GM19328 (cell line): ENCODE measurements around the gene CACNB2.
"Not testable (repeated sequence)": the region's sequence is repeated elsewhere in the genome, so short reads cannot be mapped to it uniquely, and the experiment has no call there.

ENCODE experiments used
- ATAC-seq: cut with Tn5 transposase; IDR thresholded peaks from one replicate; pipeline ENCODE4 v1.9.1; 2021; ENCODE audit warnings: mild to moderate bottlenecking, moderate library complexity; ENCODE audit not compliant: unreplicated experiment

Gene CACNB2

GRCh38 chr10:18144928-18145327, 4.7 kb downstream of the CACNB2 start:
- ATAC-seq: no peak

DNA sequence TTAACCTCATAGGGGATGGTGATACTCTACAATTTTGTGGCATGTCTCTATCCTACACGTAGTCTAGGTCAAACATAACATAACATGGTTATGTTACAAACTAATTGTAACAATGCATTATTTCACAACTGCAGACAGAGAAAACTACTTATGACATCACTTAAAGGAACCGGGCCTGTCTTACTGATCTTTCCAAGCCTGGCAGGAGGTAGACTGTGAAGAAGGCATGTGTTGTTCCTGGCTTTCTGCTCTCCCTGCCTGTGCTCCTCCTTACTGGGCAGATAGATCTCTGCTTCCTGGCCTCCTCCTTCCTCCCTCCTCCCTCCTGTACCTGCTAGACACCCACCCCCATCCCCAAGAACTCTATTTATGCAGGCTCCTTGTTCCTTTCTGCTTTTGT, 5.4 kb downstream of the CACNB2 start:
- ATAC-seq: no peak

DNA sequence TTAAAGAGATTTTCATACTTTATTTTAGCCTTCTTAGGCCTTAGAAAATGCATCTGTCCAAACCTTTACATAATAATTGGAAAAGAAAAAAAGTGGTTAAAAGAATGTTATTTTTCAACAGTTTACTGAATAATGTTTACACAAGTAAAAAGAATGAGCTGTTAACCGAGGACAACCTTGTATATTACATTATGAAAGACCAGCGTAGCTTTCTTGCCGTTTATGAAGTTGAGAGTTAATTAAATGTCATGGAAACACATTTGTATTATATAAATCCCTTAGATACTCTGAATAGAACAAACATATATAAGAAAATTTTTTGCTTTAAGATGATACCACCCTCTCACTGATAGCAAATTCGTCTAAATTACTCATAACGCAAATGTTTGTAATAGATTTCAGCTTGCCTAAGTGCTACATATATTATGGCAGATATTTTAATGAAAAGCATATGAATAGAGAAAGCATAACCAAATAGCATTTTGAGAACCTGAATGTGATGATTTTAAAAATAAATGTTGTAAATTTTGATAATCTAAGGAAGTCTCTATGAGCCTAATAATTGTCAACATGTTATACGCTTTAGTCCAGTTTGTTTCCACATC, 9.1 kb downstream of the CACNB2 start:
- no peak for ATAC-seq

DNA sequence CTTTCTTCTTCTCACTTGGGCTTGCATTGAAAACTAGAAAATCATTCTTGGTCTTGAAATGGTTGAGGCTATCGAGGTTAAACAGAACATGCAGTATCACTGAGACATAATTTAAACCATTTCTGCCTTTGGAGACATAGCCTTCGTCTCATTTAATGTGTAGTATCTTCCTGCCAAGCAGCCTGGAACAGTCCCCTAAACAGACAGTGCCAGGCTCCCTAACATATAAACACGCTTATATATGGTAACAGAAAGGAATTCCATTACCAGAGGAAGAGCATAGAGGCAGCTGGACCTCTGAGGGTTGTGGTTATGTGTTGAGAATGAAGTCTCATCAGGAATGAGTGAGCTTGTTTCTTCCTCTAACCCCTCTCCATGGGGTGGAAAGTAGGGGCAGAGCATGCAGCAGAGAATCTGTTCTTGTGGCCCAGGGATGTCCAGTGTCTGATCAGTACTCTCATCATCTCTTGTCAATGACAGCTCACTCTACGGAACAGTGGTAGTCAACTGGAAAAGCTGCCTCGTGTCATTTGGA, 11.2 kb downstream of the CACNB2 start:
- ATAC-seq: no peak

DNA sequence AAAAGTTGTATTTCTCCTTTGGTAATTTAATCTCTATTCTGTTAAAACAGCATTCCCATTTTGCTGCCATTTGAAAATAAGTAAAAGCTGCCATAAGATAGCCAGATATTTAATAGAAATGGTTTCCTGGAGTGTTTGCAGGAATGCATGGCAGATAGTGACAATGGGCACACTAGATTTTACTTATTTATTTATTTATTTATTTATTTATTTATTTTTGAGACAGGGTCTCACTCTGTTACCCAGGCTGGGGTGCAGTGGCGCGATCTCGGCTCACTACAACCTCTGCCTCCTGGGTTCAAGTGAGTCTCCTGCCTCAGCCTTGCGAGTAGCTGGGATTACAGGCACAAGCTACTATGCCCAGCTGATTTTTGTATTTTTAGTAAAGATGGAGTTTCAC, 13.2 kb downstream of the CACNB2 start:
- ATAC-seq: not testable (repeated sequence)

DNA sequence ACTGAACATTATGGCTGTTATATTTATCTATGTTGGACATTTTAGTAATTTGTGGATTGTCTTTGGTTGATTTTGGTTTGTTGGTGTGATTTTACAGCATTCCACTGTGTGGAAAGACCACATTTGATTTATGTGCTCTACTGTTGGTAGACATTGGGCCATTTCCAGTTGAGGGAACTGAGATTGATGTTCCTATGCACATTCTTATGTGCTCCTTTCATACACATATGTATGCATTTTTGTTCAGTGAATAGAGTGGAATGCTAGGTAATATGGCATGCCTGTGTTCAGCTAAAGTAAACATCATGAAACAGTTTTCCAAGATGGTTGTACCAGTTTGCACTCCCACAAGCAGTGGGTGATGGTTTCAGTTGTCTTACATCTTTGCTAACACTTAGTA, 15.1 kb downstream of the CACNB2 start:
- no peak for ATAC-seq

GRCh38 chr10:18156797-18157196, 16.6 kb downstream of the CACNB2 start:
- not testable (repeated sequence) for ATAC-seq

DNA sequence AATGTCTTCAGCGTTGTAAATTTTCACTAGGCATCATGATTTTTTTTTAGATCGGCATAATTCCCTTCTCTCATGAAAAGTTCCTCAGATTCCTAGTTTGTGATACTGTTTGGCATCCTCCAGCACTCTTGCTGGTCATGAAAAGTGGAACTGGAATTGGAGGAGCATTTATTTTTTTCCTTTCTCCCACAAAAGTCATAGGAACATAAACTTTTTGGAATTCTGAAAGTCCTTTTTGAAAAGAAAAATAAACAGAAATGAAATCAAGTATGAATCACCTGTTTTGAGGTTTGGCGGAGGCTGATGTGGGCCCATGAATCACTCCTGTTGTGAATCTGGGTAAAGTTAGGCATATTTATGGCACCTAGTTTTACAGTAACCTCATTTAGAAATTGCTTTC, 17.7 kb downstream of the CACNB2 start:
- ATAC-seq: no peak

DNA sequence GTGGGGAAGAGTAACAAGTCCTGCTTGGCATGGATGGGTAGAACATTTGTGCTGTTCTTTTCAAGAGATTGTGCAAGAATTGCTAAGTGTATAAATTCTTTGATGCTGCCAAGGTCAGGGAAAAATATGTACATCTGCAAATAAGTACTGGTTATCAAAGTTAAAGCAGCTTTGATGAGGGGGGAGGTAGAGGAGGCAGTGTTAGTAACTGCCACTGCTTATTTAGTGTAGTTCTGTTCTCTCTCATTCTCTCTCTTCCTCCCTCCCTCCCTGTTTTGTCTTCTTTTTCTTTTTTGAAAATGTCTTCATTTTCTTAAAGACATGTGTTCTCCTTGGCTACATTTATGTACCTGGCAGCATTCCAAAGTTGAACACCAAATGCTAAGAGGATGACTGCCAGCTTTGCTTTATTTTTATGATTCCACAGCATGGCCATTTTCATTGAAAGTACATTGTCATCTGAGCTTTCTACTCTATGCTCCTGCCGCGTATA, 18.6 kb downstream of the CACNB2 start:
- ATAC-seq: no peak

- no peak for ATAC-seq
Observed at GRCh38 chr10:18159557-18159956, 19.3 kb downstream of the CACNB2 start.

DNA sequence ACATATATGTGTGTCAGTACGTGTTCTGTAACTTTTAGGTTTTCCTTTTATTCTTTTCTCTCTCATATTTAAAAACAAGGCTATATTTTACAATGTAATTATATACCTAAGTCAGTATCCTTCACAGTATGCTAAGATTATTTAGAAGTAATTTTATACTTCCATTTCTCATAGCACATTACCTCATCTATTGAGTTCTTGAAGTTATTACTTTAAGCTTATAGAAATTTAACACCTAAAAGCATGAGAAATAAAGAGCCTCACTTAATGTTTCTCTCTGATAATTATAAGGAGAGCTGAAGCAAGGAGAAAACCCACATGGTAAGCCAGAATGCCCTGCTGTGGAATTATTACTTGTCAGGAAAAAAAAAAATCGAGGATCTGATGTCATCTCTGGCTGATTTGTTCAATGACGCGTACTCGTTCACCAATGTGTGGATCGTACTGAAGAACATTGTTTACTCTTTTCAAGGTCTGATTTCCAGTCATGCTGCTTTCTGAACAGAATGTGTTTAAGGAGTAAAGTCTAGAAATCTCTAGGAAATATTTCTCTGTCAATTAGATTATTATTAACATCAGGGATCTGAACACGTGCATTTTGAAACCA, 21.9 kb downstream of the CACNB2 start:
- no peak for ATAC-seq

DNA sequence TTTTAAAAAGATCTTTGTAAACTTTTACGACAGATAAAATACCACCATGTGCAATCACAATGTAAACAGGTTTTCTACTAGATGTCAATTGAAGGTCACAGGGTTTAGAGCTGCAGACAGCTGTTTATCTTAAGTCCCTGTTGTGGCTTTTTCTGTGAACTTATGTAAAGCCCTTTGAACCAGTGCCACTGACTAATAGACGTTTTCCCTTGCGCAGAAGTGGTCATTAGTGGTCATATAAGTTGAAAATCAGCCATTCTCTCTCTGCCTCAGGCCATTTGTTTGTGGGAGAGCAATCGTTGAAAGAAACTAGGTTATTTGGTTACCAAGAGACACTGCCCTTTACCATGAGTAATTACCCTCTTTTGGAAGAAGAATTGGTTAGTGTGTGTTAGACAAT, 23.9 kb downstream of the CACNB2 start:
- ATAC-seq: no peak

GRCh38 chr10:18164748-18165361, 24.6 kb downstream of the CACNB2 start:
- ATAC-seq: no peak

DNA sequence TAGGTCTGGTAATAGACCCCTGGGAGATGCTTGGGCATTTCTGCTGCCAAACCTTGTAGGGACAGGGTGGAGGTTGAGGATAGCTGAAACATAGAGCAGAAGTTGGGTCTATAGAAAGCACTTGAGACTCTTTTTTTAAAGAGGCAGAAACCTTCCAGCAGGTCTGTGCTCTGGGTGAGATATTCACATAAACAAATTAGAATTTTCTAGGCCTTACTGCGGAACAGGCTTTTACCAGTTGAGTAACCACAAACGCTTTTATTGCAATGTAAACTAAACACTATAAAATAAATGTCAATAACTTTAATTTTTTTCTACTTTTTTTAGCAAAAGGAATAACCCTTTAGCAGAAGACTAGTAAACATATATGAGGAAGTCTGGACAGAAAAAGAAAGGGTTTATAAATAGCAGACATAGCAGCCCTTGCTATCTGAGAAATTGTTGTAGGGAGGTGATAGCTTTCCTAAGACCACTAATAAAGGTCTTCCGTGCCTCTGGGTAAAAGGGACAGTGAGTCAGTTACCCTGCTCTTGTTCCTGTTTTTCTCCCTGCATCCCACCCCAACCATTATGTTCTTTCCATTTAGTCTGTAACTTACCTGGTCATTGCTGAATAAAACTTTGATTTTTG, 38.7 kb downstream of the CACNB2 start:
- no peak for ATAC-seq

DNA sequence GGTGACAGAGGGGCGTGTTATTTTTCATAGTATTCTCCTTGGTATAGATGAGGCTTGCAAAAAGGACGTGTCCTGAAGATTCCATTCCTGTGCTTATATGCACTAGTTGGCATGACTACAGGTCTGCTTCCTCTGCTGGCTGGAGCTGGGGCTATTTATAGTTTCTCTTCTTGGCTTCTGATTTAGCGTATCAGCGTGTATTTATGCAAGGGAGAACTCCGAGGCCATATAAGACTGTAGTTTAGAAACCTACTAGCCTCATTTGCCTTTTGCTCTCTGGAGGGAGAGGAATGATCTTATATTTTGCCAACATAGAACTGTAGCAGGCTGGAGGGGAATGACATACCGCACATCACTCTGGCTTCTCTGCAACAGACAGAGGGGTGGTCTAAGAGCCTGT, 39.7 kb downstream of the CACNB2 start:
- no peak for ATAC-seq

GRCh38 chr10:18181382-18181781, 41.2 kb downstream of the CACNB2 start:
- ATAC-seq: not testable (repeated sequence)

- no peak for ATAC-seq
Observed at GRCh38 chr10:18185621-18186020, 45.4 kb downstream of the CACNB2 start.

DNA sequence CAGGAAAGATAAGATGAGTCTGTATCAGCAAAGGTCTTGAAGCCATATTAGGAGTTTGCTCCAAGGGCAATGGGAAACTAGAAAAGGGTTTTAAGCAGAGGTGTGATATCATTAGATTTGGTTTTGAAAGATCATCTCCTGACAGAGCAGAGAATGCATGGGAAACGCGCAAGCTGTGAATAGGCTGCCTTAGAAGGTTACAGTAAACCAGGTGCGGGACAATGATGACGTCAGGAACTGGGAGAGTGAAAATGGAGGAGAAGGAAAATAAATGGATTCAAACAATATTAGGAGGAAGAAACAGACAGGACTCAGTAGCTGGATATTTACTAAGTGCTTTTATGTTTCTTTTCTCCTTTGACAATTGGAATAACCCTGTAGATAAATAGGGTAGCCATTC, 50.6 kb downstream of the CACNB2 start:
- ATAC-seq: no peak

- ATAC-seq: no peak
Observed at GRCh38 chr10:18194634-18195033, 54.4 kb downstream of the CACNB2 start.

DNA sequence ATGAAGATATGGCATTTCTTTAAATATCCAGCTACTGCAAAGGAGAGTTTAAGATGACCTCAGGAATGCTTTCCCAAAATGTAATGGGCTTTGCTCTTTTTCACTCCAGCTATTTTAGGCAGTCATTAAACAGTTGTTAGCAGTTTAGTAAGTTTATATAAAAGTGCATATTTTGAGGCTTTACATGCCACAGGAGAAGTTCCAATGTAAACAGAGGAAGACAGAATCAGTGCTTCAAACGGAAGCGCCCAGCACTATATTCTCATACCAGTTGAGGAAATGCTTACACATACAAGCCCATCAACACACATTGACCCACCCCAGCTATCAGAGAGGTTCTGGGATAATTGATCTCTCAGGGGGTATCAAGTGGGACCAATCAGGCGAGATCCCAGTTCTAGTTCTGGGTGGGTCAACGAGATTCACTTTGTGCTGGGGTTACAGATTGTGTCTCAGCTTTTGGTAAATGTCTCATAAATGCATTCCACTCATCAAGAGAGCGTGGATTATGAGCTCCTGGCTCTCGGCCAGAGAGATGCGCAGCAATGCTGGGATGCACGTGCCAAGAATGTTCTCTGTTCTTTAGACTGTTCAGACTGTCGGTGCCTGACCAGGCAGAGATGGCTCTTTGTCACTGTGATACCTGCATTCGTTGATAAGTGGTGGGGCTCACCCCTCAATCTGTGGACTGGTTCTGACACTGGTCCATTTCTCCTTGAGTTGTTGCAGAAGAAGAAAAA, 55.0 kb downstream of the CACNB2 start:
- no peak for ATAC-seq
